Measurements from ENCODE around the gene SOD1. TPM values are rescaled to one million over a fixed set of nuclear protein-coding genes. Genes with fewer than 3 reads are reported as not detected.
"Not testable (repeated sequence)": the region's sequence is repeated elsewhere in the genome, so short reads cannot be mapped to it uniquely, and the experiment has no call there.

Gene SOD1
- total RNA-seq, 1 donor from 2014 or later: 314 TPM

DNA sequence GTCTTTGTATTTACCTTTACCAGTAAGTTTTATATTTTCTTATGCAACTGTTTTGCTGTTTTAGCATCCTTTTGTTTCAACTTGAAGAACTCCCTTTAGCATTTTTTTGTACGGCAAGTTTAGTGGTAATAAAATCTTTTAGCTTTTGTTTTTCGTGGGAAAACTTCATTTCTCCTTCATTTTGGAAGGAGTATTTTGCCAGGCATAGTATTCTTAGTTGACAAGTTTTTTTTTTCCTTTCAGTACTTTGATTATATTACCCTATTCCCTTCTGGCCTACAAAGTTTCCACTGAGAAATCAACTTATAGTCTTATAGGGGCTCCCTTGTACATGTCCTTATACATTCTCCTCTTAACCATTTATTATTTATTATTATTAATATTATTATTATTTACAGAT, 22.6 kb upstream of the SOD1 start:
- TF ChIP-seq, protein P1, sequence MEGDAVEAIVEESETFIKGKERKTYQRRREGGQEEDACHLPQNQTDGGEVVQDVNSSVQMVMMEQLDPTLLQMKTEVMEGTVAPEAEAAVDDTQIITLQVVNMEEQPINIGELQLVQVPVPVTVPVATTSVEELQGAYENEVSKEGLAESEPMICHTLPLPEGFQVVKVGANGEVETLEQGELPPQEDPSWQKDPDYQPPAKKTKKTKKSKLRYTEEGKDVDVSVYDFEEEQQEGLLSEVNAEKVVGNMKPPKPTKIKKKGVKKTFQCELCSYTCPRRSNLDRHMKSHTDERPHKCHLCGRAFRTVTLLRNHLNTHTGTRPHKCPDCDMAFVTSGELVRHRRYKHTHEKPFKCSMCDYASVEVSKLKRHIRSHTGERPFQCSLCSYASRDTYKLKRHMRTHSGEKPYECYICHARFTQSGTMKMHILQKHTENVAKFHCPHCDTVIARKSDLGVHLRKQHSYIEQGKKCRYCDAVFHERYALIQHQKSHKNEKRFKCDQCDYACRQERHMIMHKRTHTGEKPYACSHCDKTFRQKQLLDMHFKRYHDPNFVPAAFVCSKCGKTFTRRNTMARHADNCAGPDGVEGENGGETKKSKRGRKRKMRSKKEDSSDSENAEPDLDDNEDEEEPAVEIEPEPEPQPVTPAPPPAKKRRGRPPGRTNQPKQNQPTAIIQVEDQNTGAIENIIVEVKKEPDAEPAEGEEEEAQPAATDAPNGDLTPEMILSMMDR (conservative IDR thresholded peaks at IDR 0.05; ENCODE audit: low read depth, low read length): no peak
- DNase-seq (ENCODE audit: low read depth): no peak
- H3K4me3 ChIP-seq (ENCODE audit: low read depth, low read length): no peak overlapping the region

DNA sequence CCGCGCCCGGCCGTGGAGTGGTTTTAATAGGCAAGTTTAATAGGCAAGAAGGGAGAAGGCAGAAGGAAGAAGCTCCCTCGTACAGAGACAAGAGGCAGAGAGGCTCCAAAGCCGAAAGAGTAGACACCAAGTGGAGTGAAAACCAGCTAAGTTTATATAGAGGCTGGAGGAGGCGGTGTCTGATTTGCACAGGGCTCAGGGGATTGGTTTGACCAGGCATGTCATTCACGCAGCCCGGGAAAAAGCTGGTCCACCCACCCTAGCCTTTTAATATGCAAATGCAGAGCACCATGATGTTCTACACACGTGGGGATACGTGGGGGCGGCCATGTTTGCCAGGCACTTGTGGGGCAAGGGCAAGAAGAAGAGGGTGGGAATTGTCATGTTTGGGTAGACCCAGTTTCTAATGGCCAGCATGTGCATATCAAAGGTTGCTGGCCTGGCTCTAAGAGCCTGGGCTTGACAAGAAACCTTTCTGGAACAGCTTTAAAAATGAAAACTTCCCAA, 18.0 kb upstream of the SOD1 start:
- TF ChIP-seq, protein P1 (conservative IDR thresholded peaks at IDR 0.05; ENCODE audit: low read depth, low read length): no peak
- H3K4me3 ChIP-seq (ENCODE audit: low read depth, low read length): no peak overlapping the region
- no peak for DNase-seq (ENCODE audit: low read depth)

DNA sequence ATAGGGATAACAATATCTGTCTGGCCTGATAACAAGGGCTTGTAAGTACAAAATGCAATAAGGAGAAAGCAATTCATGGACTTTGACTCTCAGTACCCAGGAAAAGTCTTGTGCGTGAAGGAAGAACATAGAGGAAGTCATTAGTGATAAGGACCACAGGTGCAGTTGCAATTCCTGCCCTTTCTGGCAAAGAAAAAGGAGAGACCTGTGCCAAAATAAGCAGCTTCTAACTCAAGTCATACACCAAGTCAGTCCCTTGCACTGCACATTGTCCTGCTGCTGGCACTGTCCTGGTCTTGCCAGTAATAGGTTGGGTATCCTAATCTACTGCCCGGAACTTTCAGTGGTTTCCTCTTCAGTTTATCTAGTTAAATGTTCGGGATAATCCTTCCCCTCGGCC, 14.8 kb upstream of the SOD1 start:
- TF ChIP-seq, protein P1 (conservative IDR thresholded peaks at IDR 0.05; ENCODE audit: low read depth, low read length): no peak
- no peak for DNase-seq (ENCODE audit: low read depth)
- H3K4me3 ChIP-seq (ENCODE audit: low read depth, low read length): no peak overlapping the region

DNA sequence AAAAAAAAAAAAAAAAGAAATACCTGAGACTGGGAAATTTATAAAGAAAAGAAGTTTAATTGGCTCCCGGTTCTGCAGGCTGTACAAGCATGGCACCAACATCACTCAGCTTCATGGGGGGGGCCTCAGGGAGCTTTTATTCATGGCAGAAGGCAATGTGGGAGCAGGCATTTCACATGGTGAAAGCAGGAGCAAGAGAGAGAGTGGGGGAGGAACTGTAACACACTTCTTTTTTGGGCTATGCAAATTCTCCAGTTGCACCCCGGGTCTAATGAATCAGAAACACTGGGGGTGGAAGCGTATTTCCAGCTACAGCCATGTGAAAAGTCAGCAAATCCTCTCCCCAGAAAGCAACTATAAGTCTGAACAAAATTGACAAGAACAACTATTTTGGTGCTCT, 11.8 kb upstream of the SOD1 start:
- no peak for DNase-seq (ENCODE audit: low read depth)
- no peak overlapping the region for H3K4me3 ChIP-seq (ENCODE audit: low read depth, low read length)
- TF ChIP-seq, protein P1 (conservative IDR thresholded peaks at IDR 0.05; ENCODE audit: low read depth, low read length): no peak

DNA sequence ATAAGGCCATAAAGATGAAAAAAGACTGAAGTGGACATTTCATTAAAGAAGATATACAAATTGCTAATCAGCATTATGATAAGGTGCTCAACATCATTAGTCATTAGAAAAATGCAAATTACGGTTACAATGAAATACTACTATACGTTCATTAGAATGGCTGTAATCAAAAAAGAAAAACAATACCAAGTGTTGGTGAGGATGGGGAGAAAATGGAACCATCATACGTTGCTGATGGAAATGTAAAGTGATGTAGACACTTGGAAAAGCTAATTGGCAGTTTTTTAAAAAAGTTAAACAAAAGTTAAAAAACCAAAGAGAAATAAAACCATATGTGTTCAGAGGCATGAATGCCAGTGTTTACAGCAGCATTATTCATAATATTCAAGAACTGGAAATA, 8.6 kb upstream of the SOD1 start:
- TF ChIP-seq, protein P1 (conservative IDR thresholded peaks at IDR 0.05; ENCODE audit: low read depth, low read length): no peak

DNA sequence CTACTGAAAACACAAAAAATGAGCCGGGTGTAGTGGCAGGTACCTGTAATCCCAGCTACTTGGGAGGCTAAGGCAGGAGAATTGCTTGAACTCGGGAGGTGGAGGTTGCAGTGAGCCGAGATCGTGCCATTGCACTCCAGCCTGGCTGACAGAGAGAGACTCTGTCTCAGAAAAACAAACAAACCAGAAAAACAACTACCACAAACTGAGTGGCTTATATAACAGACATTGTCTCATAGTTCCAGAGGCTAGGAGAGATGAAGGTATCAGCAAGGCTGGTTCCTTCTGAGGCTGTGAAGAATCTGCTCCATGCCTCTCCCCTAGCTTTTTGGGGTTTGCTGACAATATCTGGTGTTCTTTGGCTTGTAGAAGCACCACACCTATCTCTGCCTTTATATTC, 8.0 kb upstream of the SOD1 start:
- not testable (repeated sequence) for DNase-seq (ENCODE audit: low read depth); H3K4me3 ChIP-seq (ENCODE audit: low read depth, low read length)

More for the DNA sequence above, 8.6 kb upstream of the SOD1 start:
- no peak for DNase-seq (ENCODE audit: low read depth)
- H3K4me3 ChIP-seq (ENCODE audit: low read depth, low read length): no peak overlapping the region

DNA sequence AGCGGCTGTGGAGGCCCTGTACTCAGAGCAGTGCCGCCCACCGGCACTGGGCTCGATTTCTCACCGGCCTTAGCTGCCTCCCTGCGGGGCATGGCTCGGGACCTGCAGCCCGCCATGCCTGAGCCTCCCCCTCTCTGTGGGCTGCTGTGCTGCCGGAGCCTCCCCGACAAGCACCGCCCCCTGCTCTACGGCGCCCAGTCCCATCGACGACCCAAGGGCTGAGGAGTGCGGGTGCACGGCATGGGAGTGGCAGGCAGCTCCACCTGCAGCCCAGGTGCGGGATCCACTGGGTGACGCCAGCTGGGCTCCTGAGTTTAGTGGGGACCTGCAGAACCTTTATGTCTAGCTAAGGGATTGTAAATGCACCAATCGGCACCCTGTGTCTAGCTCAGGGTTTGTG, 5.2 kb upstream of the SOD1 start:
- H3K4me3 ChIP-seq (ENCODE audit: low read depth, low read length): no peak overlapping the region
- TF ChIP-seq, protein P1 (conservative IDR thresholded peaks at IDR 0.05; ENCODE audit: low read depth, low read length): no peak
- no peak for DNase-seq (ENCODE audit: low read depth)

DNA sequence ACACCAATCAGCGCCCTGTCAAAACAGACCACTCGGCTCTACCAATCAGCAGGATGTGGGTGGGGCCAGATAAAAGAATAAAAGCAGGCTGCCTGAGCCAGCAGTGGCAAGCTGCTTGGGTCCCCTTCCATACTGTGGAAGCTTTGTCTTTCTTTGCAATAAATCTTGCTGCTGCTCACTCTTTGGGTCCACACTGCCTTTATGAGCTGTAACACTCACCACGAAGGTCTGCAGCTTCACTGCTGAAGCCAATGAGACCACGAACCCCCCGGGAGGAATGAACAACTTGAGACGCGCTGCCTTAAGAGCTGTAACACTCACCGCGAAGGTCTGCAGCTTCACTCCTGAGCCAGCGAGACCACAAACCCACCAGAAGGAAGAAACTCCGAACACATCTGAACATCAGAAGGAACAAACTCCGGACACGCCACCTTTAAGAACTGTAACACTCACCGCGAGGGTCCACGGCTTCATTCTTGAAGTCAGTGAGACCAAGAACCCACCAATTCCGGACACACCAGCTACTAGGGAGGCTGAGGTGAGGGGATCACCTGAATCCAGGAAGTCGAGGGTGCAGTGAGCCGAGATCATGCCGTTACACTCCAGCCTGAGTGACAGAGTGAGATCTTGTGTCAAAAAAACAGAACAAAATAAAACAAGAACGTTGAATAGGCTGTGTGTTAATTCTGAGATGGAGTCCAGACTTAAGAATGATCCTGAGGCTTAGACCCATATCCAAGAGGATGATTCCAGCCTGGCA, 4.5 kb upstream of the SOD1 start:
- not testable (repeated sequence) for DNase-seq (ENCODE audit: low read depth); H3K4me3 ChIP-seq (ENCODE audit: low read depth, low read length)
